Fibroblast of lung (primary cell): ENCODE data around the gene TAF11. TPM values are rescaled to one million over a fixed set of nuclear protein-coding genes. Genes with fewer than 3 reads are reported as not detected.

Experiments used
- DNase-seq, 2 donors: peaks; one replicate each; pipeline versions ENCODE4 v3.0.0 to v3.0.0-alpha.2; 2010; ENCODE audit warnings: low read depth in 2 of 2
- H2AFZ ChIP-seq: 2 replicates; pipeline ENCODE4 v1.5.1; 2012; ENCODE audit warnings: low read length, control low read depth, inconsistent platforms
- H3K27ac ChIP-seq: 2 replicates; pipeline ENCODE4 v1.5.1; 2011; ENCODE audit warnings: low read length, control low read depth; ENCODE audit not compliant: insufficient read depth
- H3K27me3 ChIP-seq: 2 replicates; pipeline ENCODE4 v1.5.1; 2011; ENCODE audit warnings: mild to moderate bottlenecking, low read length; ENCODE audit not compliant: control insufficient read depth, insufficient read depth
- H3K36me3 ChIP-seq: 2 replicates; pipeline ENCODE4 v1.5.1; 2011; ENCODE audit warnings: low read length; ENCODE audit not compliant: control insufficient read depth, insufficient read depth
- H3K4me1 ChIP-seq: 2 replicates; pipeline ENCODE4 v1.5.1; 2011; ENCODE audit warnings: low read length; ENCODE audit not compliant: control insufficient read depth, insufficient read depth; ENCODE audit errors: extremely low read depth
- H3K4me2 ChIP-seq: 2 replicates; pipeline ENCODE4 v1.5.1; 2011; ENCODE audit warnings: low read length, control low read depth; ENCODE audit not compliant: insufficient read depth; ENCODE audit errors: extremely low read depth
- H3K4me3 ChIP-seq, 4 experiments: fragments of 200-600 bp in 1 of 4; sonication (generic) in 1 of 4; replicated peaks in 1 of 4; 2 replicates each; pipeline ENCODE4 v1.5.1; 2011 to 2016; ENCODE audit warnings: low read length in 4 of 4, low read depth in 3 of 4, mild to moderate bottlenecking in 3 of 4, control low read depth in 2 of 4, inconsistent platforms in 1 of 4, mixed read lengths in 1 of 4; ENCODE audit not compliant: insufficient read depth in 1 of 4; ENCODE audit errors: control extremely low read depth in 1 of 4
- H3K79me2 ChIP-seq: 2 replicates; pipeline ENCODE4 v1.5.1; 2012; ENCODE audit warnings: mild to moderate bottlenecking, low read length, inconsistent platforms; ENCODE audit not compliant: control insufficient read depth, insufficient read depth
- H3K9ac ChIP-seq: 2 replicates; pipeline ENCODE4 v1.5.1; 2011; ENCODE audit warnings: mild to moderate bottlenecking, low read length, control low read depth; ENCODE audit not compliant: insufficient read depth
- H3K9me3 ChIP-seq: 2 replicates; pipeline ENCODE4 v1.5.1; 2012; ENCODE audit warnings: low read depth, low read length; ENCODE audit not compliant: control insufficient read depth, insufficient read depth
- H4K20me1 ChIP-seq: 2 replicates; pipeline ENCODE4 v1.5.1; 2011; ENCODE audit warnings: low read length; ENCODE audit not compliant: control insufficient read depth, insufficient read depth; ENCODE audit errors: extremely low read depth
- CTCF ChIP-seq, 2 donors: IDR thresholded peaks in 1 of 2; conservative IDR thresholded peaks in 1 of 2; 1 replicate in 1 of 2; 2 replicates in 1 of 2; pipeline ENCODE4 v1.5.1; 2011 to 2012; ENCODE audit warnings: low read length in 2 of 2, control low read depth in 1 of 2, inconsistent platforms in 1 of 2, low read depth in 1 of 2, mild to moderate bottlenecking in 1 of 2
- EZH2 ChIP-seq: IDR thresholded peaks from 2 replicates; pipeline ENCODE4 v1.5.1; 2012; ENCODE audit warnings: low read length, control low read depth, mild to moderate bottlenecking; ENCODE audit errors: missing control alignments
- polyA plus RNA-seq, 2 donors: library from polyadenylated mRNA; depleted of rRNA in 1 of 2; stranded (reverse) in 1 of 2; unstranded in 1 of 2; fragments of >200 nt; gene quantifications; 2 replicates each; pipeline ENCODE4 v1.2.1, GENCODE V29; 2011 to 2012; ENCODE audit warnings: missing spikeins in 1 of 2
- total RNA-seq: library from RNA; depleted of rRNA; stranded (reverse); fragments of >200 nt; gene quantifications from 2 replicates; pipeline ENCODE4 v1.2.1, GENCODE V29; 2014

Gene TAF11
- total and polyA plus RNA-seq, 2 donors (not counting 1 experiment from before 2014, with no cell fraction given): 13.9 to 35.6 TPM

DNA sequence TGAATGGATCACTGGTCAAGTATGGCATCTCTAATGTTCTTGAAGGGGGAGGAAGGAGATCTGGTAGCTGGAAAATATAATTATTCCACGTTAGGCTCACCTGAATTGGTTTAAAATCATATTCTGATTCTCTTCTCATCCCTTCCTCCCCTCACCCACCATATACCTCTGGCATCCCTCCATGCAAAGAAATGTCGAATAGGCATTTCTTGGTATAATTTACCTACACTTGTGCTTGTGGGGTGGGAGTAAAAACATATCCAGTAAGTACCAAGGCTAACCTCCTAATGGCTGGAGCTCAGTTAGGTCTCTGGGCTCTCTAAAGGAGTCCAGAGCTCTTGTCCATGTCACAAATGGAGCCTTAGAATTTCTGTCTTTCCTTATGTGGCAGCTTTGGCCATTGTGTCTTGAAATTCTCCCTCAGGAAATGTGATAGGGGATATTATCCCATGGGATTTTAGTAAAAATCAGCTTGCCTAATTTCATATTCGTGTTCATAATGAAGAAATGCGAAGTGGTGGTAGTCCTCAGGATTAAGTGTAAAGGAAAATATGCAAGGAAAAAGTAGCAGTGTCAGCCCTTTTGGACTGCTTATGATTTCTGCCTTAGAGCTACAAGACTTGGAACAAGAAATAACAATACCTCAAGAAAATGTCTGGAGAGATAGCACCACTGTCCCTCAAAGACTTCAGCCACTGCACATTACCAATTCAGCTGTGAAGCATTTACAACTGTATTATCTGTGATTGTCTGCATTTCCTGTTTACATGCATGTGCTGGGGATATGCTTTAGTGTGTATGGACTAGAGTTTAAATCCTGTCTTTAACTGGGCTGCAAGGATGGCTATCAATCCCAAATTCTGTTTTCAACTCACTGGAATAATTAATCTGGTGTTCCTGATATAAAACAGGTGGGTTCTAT, 12.3 kb downstream of the TAF11 start:
- no peaks in the 10 kb centered on the region for H3K9me3 ChIP-seq
- H2AFZ ChIP-seq: no peak overlapping the region
- DNase-seq: no peak
- H3K4me2 ChIP-seq: no peak overlapping the region
- H4K20me1 ChIP-seq: no peaks in the 10 kb centered on the region
- H3K79me2 ChIP-seq: no peaks in the 10 kb centered on the region
- H3K27me3 ChIP-seq: no peaks in the 10 kb centered on the region
- TF ChIP-seq CTCF (conservative IDR thresholded peaks at IDR 0.05 in 1 of 2, IDR thresholded peaks at IDR 0.05 in 1 of 2; ENCODE audit: low read depth in 1 of 2, low read length in 2 of 2) (no peak), EZH2 (no peak)
- peaks cover 7% of the 10 kb centered on the region for H3K36me3 ChIP-seq
- H3K9ac ChIP-seq: no peak overlapping the region
- no peaks in the 10 kb centered on the region for H3K4me1 ChIP-seq
- no peak overlapping the region for H3K4me3 ChIP-seq
- H3K27ac ChIP-seq: no peak overlapping the region

DNA sequence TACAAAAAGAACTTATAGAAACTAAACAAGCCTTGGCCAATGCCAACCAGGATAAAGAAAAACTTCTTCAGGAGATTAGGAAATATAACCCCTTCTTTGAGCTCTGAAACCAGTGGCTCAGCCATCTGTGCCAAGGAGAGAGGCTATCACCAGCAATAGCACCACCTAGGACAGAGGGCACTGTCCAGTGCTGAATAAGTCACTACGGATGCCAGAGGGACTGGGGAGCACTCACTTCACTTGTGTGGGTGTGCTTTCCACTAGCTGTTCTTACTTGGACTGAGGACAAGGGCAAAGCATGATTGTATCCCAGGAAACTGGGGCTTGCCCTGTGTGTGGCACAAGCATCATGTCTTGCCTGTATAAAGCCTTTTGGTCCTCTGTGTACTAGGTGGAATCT, 15.5 kb downstream of the TAF11 start:
- H3K27ac ChIP-seq: no peak overlapping the region

GRCh38 chr6:34871853-34872252, 16.0 kb downstream of the TAF11 start:
- Histone ChIP-seq H3K27ac (no peak overlapping the region), H3K27me3 (no peaks in the 10 kb centered on the region), H3K36me3 (peaks cover 4% of the 10 kb centered on the region), H3K9me3 (no peaks in the 10 kb centered on the region), H4K20me1 (no peaks in the 10 kb centered on the region), H3K9ac (no peak overlapping the region), H3K4me3 (no peak overlapping the region), H3K4me1 (no peaks in the 10 kb centered on the region), H3K79me2 (no peaks in the 10 kb centered on the region), H3K4me2 (no peak overlapping the region), H2AFZ (no peak overlapping the region)
- no peak for DNase-seq
- TF ChIP-seq CTCF (conservative IDR thresholded peaks at IDR 0.05 in 1 of 2, IDR thresholded peaks at IDR 0.05 in 1 of 2; ENCODE audit: low read depth in 1 of 2, low read length in 2 of 2) (no peak), EZH2 (no peak)

More for the DNA sequence above, 15.5 kb downstream of the TAF11 start:
- H2AFZ ChIP-seq: no peak overlapping the region
- no peak overlapping the region for H3K4me3 ChIP-seq
- H3K4me2 ChIP-seq: no peak overlapping the region
- H3K9me3 ChIP-seq: no peaks in the 10 kb centered on the region
- peaks cover 4% of the 10 kb centered on the region for H3K36me3 ChIP-seq
- no peaks in the 10 kb centered on the region for H3K4me1 ChIP-seq
- DNase-seq: no peak
- no peak for TF ChIP-seq EZH2
- H3K9ac ChIP-seq: no peak overlapping the region
- no peaks in the 10 kb centered on the region for H3K79me2 ChIP-seq
- H4K20me1 ChIP-seq: no peaks in the 10 kb centered on the region
- H3K27me3 ChIP-seq: no peaks in the 10 kb centered on the region
